Ishikawa (cell line): ENCODE measurements around the gene RBFOX1.

Source experiments
- CEBPB ChIP-seq: IDR thresholded peaks from 2 replicates; pipeline ENCODE4 v1.6.1; 2012
- CREB1 ChIP-seq: IDR thresholded peaks from 2 replicates; pipeline ENCODE4 v1.6.1; 2012; ENCODE audit warnings: low read depth
- EGR1 ChIP-seq: IDR thresholded peaks from 2 replicates; pipeline ENCODE4 v1.6.1; 2012
- EP300 ChIP-seq: IDR thresholded peaks from 2 replicates; pipeline ENCODE4 v1.6.1; 2012; ENCODE audit warnings: borderline replicate concordance
- FOXM1 ChIP-seq: IDR thresholded peaks from 2 replicates; pipeline ENCODE4 v1.6.1; 2012; ENCODE audit warnings: low read depth, borderline replicate concordance
- NFIC ChIP-seq: IDR thresholded peaks from 2 replicates; pipeline ENCODE4 v1.6.1; 2012
- RAD21 ChIP-seq: IDR thresholded peaks from 2 replicates; pipeline ENCODE4 v1.6.1; 2012; ENCODE audit warnings: low read depth
- REST ChIP-seq: IDR thresholded peaks from 2 replicates; pipeline ENCODE4 v1.6.1; 2012; ENCODE audit warnings: low read depth, mild to moderate bottlenecking
- TAF1 ChIP-seq: IDR thresholded peaks from 2 replicates; pipeline ENCODE4 v1.6.1; 2012; ENCODE audit warnings: low read depth, mild to moderate bottlenecking
- TEAD4 ChIP-seq: IDR thresholded peaks from 2 replicates; pipeline ENCODE4 v1.6.1; 2012
- USF1 ChIP-seq: IDR thresholded peaks from 2 replicates; pipeline ENCODE4 v1.6.1; 2012
- YY1 ChIP-seq: IDR thresholded peaks from 2 replicates; pipeline ENCODE4 v1.6.1; 2012; ENCODE audit warnings: low read depth

GRCh38 chr16:7644811-7645210 lies 312.2 kb downstream of the RBFOX1 start:
- TF ChIP-seq TAF1: no peak
- no peak for TF ChIP-seq REST
- TF ChIP-seq TEAD4: no peak
- no peak for TF ChIP-seq EP300
- no peak for TF ChIP-seq CEBPB
- TF ChIP-seq NFIC: no peak
- no peak for TF ChIP-seq CREB1
- no peak for TF ChIP-seq FOXM1
- TF ChIP-seq YY1: no peak
- TF ChIP-seq USF1: no peak
- TF ChIP-seq RAD21: no peak
- TF ChIP-seq EGR1: no peak
